Liver (tissue), 9 donors: ENCODE data around the gene ATP5IF1. TPM values are rescaled to one million over a fixed set of nuclear protein-coding genes. Genes with fewer than 3 reads are reported as not detected.

Source experiments
- DNase-seq: peaks from one replicate; pipeline ENCODE4 v3.0.0-alpha.2; 2017; ENCODE audit warnings: low spot score
- H3K27ac ChIP-seq, 2 donors: one replicate each; pipeline ENCODE4 v1.7.0; 2013; ENCODE audit warnings: inconsistent platforms in 2 of 2, low read length in 2 of 2, control low read depth in 1 of 2, low read depth in 1 of 2, mild to moderate bottlenecking in 1 of 2
- H3K27me3 ChIP-seq, 4 donors: one replicate each; pipeline versions ENCODE4 v1.6.1 to v1.7.0; 2013; ENCODE audit warnings: low read length in 3 of 4, inconsistent platforms in 1 of 4, mild to moderate bottlenecking in 1 of 4, moderate library complexity in 1 of 4; ENCODE audit not compliant: control insufficient read depth in 4 of 4, insufficient read depth in 4 of 4
- H3K36me3 ChIP-seq, 4 donors: one replicate each; pipeline versions ENCODE4 v1.6.1 to v1.7.0; 2013; ENCODE audit warnings: low read length in 3 of 4, mild to moderate bottlenecking in 3 of 4, low read depth in 1 of 4, moderate library complexity in 1 of 4; ENCODE audit not compliant: control insufficient read depth in 4 of 4, insufficient read depth in 3 of 4
- H3K4me1 ChIP-seq, 4 donors: one replicate each; pipeline versions ENCODE4 v1.6.1 to v1.7.0; 2013; ENCODE audit warnings: low read length in 3 of 4, mild to moderate bottlenecking in 3 of 4, moderate library complexity in 1 of 4; ENCODE audit not compliant: control insufficient read depth in 4 of 4, insufficient read depth in 4 of 4
- H3K4me3 ChIP-seq, 3 donors: one replicate each; pipeline versions ENCODE4 v1.6.1 to v1.7.0; 2013; ENCODE audit warnings: low read length in 3 of 3, control low read depth in 1 of 3, low read depth in 1 of 3, mild to moderate bottlenecking in 1 of 3
- H3K9ac ChIP-seq, 2 donors: one replicate each; pipeline ENCODE4 v1.7.0; 2013; ENCODE audit warnings: low read length in 2 of 2, mild to moderate bottlenecking in 2 of 2, moderate library complexity in 2 of 2, control low read depth in 1 of 2, low read depth in 1 of 2
- H3K9me3 ChIP-seq, 4 donors: one replicate each; pipeline versions ENCODE4 v1.6.1 to v1.7.0; 2013; ENCODE audit warnings: low read length in 3 of 4; ENCODE audit not compliant: control insufficient read depth in 4 of 4
- ATF3 ChIP-seq: IDR thresholded peaks from 2 replicates; pipeline ENCODE4 v1.6.1; 2016; ENCODE audit warnings: antibody characterized with exemption
- CTCF ChIP-seq: fragments of 150-350 bp; IDR thresholded peaks from 2 replicates; pipeline ENCODE4 v1.5.1; 2017; ENCODE audit warnings: improper control_type of control experiment, low read depth, low read length; ENCODE audit not compliant: missing input control
- GABPA ChIP-seq, 2 donors: IDR thresholded peaks in 1 of 2; conservative IDR thresholded peaks in 1 of 2; 2 replicates each; pipeline ENCODE4 v1.6.1; 2016; ENCODE audit warnings: antibody characterized with exemption in 2 of 2, mild to moderate bottlenecking in 1 of 2, moderate library complexity in 1 of 2
- HNF4A ChIP-seq, 2 donors: conservative IDR thresholded peaks; 2 replicates each; pipeline ENCODE4 v1.6.1; 2016; ENCODE audit warnings: antibody characterized with exemption in 2 of 2, mild to moderate bottlenecking in 2 of 2
- RXRA ChIP-seq, 2 donors: IDR thresholded peaks; 2 replicates each; pipeline ENCODE4 v1.6.1; 2017 to 2018; ENCODE audit warnings: antibody characterized with exemption in 2 of 2, mild to moderate bottlenecking in 1 of 2
- WGBS: extraction: QIAGEN DNeasy Blood & Tissue Kit; methylation state at CpG from one replicate; pipeline ENCODE4 v1.1.7; 2013; 5-methylcytosine and 5-hydroxymethylcytosine counted together
- polyA plus RNA-seq, 2 donors: library from polyadenylated mRNA; stranded (reverse) in 1 of 2; unstranded in 1 of 2; fragments of 200-250 nt in 1 of 2; fragments of >200 nt in 1 of 2; fragmentation: Nextera tagmentation in 1 of 2; extraction: Ambion mirVana in 1 of 2; gene quantifications; one replicate each; pipeline versions ENCODE4 v1.2.1 to v1.2.3, GENCODE V29; 2013 to 2015
- total RNA-seq, 2 donors: library from RNA; depleted of rRNA; stranded (reverse); fragments of >200 nt; gene quantifications; one replicate each; pipeline ENCODE4 v1.2.3, GENCODE V29; 2014
- TF ChIP-seq, protein P1 (sequence below): IDR thresholded peaks from 2 replicates; pipeline ENCODE4 v1.6.1; 2016; ENCODE audit warnings: antibody characterized with exemption, mild to moderate bottlenecking
- donor health status: healthy.
- donor health status: healthy.
- donor health status: healthy.
- donor health status: healthy.
- donor health status: healthy.

ATP5IF1 gene
- total and polyA plus RNA-seq, 4 donors, result 136 to 456 (median 168) TPM

GRCh38 chr1:28197682-28198415, 38.1 kb upstream of the ATP5IF1 start:
- Histone ChIP-seq H3K27me3 (no peaks in the 10 kb centered on the region), H3K27ac (no peak overlapping the region), H3K9ac (no peak overlapping the region), H3K36me3 (peaks cover under 1 to 33% (median 10%) of the 10 kb centered on the region in 4 donors), H3K4me1 (peaks cover 0 to 12% (median 2%) of the 10 kb centered on the region in 4 donors), H3K9me3 (no peaks in the 10 kb centered on the region), H3K4me3 (no peak overlapping the region)
- TF ChIP-seq HNF4A (conservative IDR thresholded peaks at IDR 0.05), result no peak
- no peak for DNase-seq
- 95% methylated on average over 12 of the region's 12 CpGs for WGBS

DNA sequence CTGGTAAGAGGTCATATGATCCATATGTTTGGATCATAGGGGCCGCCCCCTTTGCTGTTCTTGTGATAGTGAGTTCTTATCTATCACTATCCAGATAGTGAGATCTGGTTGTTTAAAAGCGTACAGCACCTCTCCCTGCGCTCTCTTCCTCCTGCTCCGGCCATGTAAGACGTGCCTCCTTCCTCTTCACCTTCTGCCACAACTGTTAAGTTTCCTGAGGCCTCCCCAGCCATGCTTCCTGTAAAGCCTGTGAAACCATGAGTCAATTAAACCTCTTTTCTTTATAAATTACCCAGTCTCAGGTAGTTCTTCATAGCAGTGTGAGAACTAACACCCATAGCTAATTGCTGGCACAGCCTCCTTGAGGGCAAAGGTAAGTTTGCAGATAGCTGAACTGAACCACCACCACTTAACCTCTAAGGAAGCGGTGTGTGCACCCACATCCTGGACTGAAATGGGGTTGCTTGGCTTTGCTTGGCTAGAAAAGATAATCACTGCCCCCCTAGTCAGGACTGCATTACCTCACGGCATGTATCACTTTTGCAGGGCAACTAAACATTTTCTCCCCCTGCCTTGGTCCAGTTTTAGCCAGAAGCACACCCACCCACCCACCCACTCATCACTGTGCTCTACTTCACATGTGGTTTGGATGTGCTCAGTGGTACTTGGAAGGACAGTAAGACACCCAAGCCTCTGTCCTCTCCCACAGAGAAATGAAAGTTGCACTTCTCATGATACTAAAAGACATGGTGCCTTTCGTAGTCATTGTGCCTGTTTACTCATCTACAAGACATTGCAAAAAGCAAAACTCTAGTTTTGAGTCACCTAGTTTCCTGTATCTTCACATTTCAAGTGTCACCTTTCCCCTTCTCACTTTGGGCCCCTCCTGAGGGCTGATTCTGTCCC, 36.3 kb upstream of the ATP5IF1 start:
- peaks cover 8 to 47% (median 24%) of the 10 kb centered on the region in 4 donors for H3K36me3 ChIP-seq
- DNase-seq, result no peak
- no peak overlapping the region for H3K9ac ChIP-seq
- peaks cover 0 to 12% (median 2%) of the 10 kb centered on the region in 4 donors for H3K4me1 ChIP-seq
- TF ChIP-seq ATF3 (no peak), RXRA (IDR thresholded peaks at IDR 0.05) (no peak), GABPA (IDR thresholded peaks at IDR 0.05 in 1 of 2, conservative IDR thresholded peaks at IDR 0.05 in 1 of 2) (no peak), CTCF (no peak), HNF4A (conservative IDR thresholded peaks at IDR 0.05) (no peak)
- TF ChIP-seq, protein P1, sequence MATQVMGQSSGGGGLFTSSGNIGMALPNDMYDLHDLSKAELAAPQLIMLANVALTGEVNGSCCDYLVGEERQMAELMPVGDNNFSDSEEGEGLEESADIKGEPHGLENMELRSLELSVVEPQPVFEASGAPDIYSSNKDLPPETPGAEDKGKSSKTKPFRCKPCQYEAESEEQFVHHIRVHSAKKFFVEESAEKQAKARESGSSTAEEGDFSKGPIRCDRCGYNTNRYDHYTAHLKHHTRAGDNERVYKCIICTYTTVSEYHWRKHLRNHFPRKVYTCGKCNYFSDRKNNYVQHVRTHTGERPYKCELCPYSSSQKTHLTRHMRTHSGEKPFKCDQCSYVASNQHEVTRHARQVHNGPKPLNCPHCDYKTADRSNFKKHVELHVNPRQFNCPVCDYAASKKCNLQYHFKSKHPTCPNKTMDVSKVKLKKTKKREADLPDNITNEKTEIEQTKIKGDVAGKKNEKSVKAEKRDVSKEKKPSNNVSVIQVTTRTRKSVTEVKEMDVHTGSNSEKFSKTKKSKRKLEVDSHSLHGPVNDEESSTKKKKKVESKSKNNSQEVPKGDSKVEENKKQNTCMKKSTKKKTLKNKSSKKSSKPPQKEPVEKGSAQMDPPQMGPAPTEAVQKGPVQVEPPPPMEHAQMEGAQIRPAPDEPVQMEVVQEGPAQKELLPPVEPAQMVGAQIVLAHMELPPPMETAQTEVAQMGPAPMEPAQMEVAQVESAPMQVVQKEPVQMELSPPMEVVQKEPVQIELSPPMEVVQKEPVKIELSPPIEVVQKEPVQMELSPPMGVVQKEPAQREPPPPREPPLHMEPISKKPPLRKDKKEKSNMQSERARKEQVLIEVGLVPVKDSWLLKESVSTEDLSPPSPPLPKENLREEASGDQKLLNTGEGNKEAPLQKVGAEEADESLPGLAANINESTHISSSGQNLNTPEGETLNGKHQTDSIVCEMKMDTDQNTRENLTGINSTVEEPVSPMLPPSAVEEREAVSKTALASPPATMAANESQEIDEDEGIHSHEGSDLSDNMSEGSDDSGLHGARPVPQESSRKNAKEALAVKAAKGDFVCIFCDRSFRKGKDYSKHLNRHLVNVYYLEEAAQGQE, result no peak
- no peaks in the 10 kb centered on the region for H3K27me3 ChIP-seq
- 84% methylated on average over 8 of the region's 8 CpGs for WGBS
- no peak overlapping the region for H3K4me3 ChIP-seq
- no peaks in the 10 kb centered on the region for H3K9me3 ChIP-seq
- H3K27ac ChIP-seq, result no peak overlapping the region
